ENCODE data around the gene PXK.

The PXK gene

GRCh38 chr3:58308728-58309127 lies 24.0 kb upstream of the PXK start:
- no peak for DNase-seq (ENCODE audit: low read depth, low spot score)
- H3K36me3 ChIP-seq (ENCODE audit: insufficient read depth, low read length): peaks cover 22% of the 10 kb centered on the region
- no peak for TF ChIP-seq EZH2 (IDR thresholded peaks at IDR 0.05)
- no peak for TF ChIP-seq FOXP2 (optimal IDR thresholded peaks at IDR 0.05; ENCODE audit: control extremely low read depth, extremely low read length, insufficient read depth)
- TF ChIP-seq POLR2AphosphoS5 (IDR thresholded peaks at IDR 0.05; ENCODE audit: borderline replicate concordance, low read depth, low read length): no peak
- H3K9ac ChIP-seq (ENCODE audit: insufficient read length): no peak overlapping the region
- H3K27ac ChIP-seq: no peak overlapping the region
- no peak overlapping the region for H3K4me3 ChIP-seq
- no peaks in the 10 kb centered on the region for H3K9me3 ChIP-seq (ENCODE audit: low read depth, low read length)

GRCh38 chr3:58317811-58318210 lies 14.9 kb upstream of the PXK start:
- H3K9ac ChIP-seq (ENCODE audit: insufficient read length): no peak overlapping the region
- TF ChIP-seq POLR2AphosphoS5 (IDR thresholded peaks at IDR 0.05; ENCODE audit: borderline replicate concordance, low read depth, low read length) (no peak), EZH2 (IDR thresholded peaks at IDR 0.05) (no peak), FOXP2 (optimal IDR thresholded peaks at IDR 0.05; ENCODE audit: control extremely low read depth, extremely low read length, insufficient read depth) (no peak)
- no peak overlapping the region for H3K4me3 ChIP-seq
- H3K9me3 ChIP-seq (ENCODE audit: low read depth, low read length): no peaks in the 10 kb centered on the region
- H3K27ac ChIP-seq: no peak overlapping the region
- DNase-seq (ENCODE audit: low read depth, low spot score): no peak
- peaks cover 36% of the 10 kb centered on the region for H3K36me3 ChIP-seq (ENCODE audit: insufficient read depth, low read length)

- TF ChIP-seq POLR2AphosphoS5 (IDR thresholded peaks at IDR 0.05; ENCODE audit: borderline replicate concordance, low read depth, low read length): no peak
- TF ChIP-seq EZH2 (IDR thresholded peaks at IDR 0.05): no peak
- no peak for TF ChIP-seq FOXP2 (optimal IDR thresholded peaks at IDR 0.05; ENCODE audit: control extremely low read depth, extremely low read length, insufficient read depth)
- peaks cover 11% of the 10 kb centered on the region; the same call in 1 of the 2 replicates for H3K36me3 ChIP-seq (ENCODE audit: insufficient read depth, low read length)
- no peak overlapping the region for H3K27ac ChIP-seq
- DNase-seq (ENCODE audit: low read depth, low spot score): no peak
- no peaks in the 10 kb centered on the region for H3K9me3 ChIP-seq (ENCODE audit: low read depth, low read length)
- no peak overlapping the region for H3K9ac ChIP-seq (ENCODE audit: insufficient read length)
- H3K4me3 ChIP-seq: no peak overlapping the region
Measured at GRCh38 chr3:58321791-58322190, 10.9 kb upstream of the PXK start.

GRCh38 chr3:58322793-58323192 lies 9.9 kb upstream of the PXK start:
- DNase-seq (ENCODE audit: low read depth, low spot score): no peak
- no peak for TF ChIP-seq FOXP2 (optimal IDR thresholded peaks at IDR 0.05; ENCODE audit: control extremely low read depth, extremely low read length, insufficient read depth)
- no peak overlapping the region for H3K4me3 ChIP-seq
- H3K27ac ChIP-seq: no peak overlapping the region
- H3K9me3 ChIP-seq (ENCODE audit: low read depth, low read length): no peaks in the 10 kb centered on the region
- H3K36me3 ChIP-seq (ENCODE audit: insufficient read depth, low read length): peaks cover 3% of the 10 kb centered on the region; the same call in 1 of the 2 replicates
- no peak overlapping the region for H3K9ac ChIP-seq (ENCODE audit: insufficient read length)

GRCh38 chr3:58323529-58324390 lies 8.9 kb upstream of the PXK start:
- no peaks in the 10 kb centered on the region for H3K9me3 ChIP-seq (ENCODE audit: low read depth, low read length)
- TF ChIP-seq FOXP2 (optimal IDR thresholded peaks at IDR 0.05; ENCODE audit: control extremely low read depth, extremely low read length, insufficient read depth) (no peak), POLR2AphosphoS5 (IDR thresholded peaks at IDR 0.05; ENCODE audit: borderline replicate concordance, low read depth, low read length) (no peak), EZH2 (IDR thresholded peaks at IDR 0.05) (no peak)
- no peak for DNase-seq (ENCODE audit: low read depth, low spot score)
- H3K27ac ChIP-seq: no peak overlapping the region
- no peak overlapping the region for H3K9ac ChIP-seq (ENCODE audit: insufficient read length)
- H3K4me3 ChIP-seq: no peak overlapping the region
- H3K36me3 ChIP-seq (ENCODE audit: insufficient read depth, low read length): no peaks in the 10 kb centered on the region

- H3K36me3 ChIP-seq (ENCODE audit: insufficient read depth, low read length): no peaks in the 10 kb centered on the region
- no peak overlapping the region for H3K4me3 ChIP-seq
- TF ChIP-seq EZH2 (IDR thresholded peaks at IDR 0.05): no peak
- TF ChIP-seq FOXP2 (optimal IDR thresholded peaks at IDR 0.05; ENCODE audit: control extremely low read depth, extremely low read length, insufficient read depth): no peak
- no peak for TF ChIP-seq POLR2AphosphoS5 (IDR thresholded peaks at IDR 0.05; ENCODE audit: borderline replicate concordance, low read depth, low read length)
- no peak overlapping the region for H3K27ac ChIP-seq
- H3K9ac ChIP-seq (ENCODE audit: insufficient read length): no peak overlapping the region
- DNase-seq (ENCODE audit: low read depth, low spot score): no peak
- H3K9me3 ChIP-seq (ENCODE audit: low read depth, low read length): no peaks in the 10 kb centered on the region
Measured at GRCh38 chr3:58324391-58325390, 8.0 kb upstream of the PXK start.

GRCh38 chr3:58325525-58325992 lies 7.1 kb upstream of the PXK start:
- no peak for DNase-seq (ENCODE audit: low read depth, low spot score)
- Histone ChIP-seq H3K27ac (no peak overlapping the region), H3K36me3 (ENCODE audit: insufficient read depth, low read length) (no peaks in the 10 kb centered on the region), H3K9me3 (ENCODE audit: low read depth, low read length) (no peaks in the 10 kb centered on the region), H3K9ac (ENCODE audit: insufficient read length) (no peak overlapping the region), H3K4me3 (no peak overlapping the region)
- no peak for TF ChIP-seq FOXP2 (optimal IDR thresholded peaks at IDR 0.05; ENCODE audit: control extremely low read depth, extremely low read length, insufficient read depth)
- no peak for TF ChIP-seq POLR2AphosphoS5 (IDR thresholded peaks at IDR 0.05; ENCODE audit: borderline replicate concordance, low read depth, low read length)
- TF ChIP-seq EZH2 (IDR thresholded peaks at IDR 0.05): no peak

All from SK-N-MC (cell line).